Measurements from ENCODE around the gene COL4A1.

COL4A1 gene

GRCh38 chr13:110195547-110196485, 111.1 kb downstream of the COL4A1 start:
- DNase-seq (ENCODE audit: low read depth), result no peak

- no peak for DNase-seq (ENCODE audit: low read depth)
Observed at GRCh38 chr13:110194451-110194850, 112.5 kb downstream of the COL4A1 start.

- DNase-seq (ENCODE audit: low read depth), result no peak
Observed at GRCh38 chr13:110193491-110193890, 113.5 kb downstream of the COL4A1 start.

GRCh38 chr13:110192472-110192871, 114.5 kb downstream of the COL4A1 start:
- DNase-seq (ENCODE audit: low read depth), result no peak

- no peak for DNase-seq (ENCODE audit: low read depth)
Observed at GRCh38 chr13:110187641-110188161, 119.3 kb downstream of the COL4A1 start.

- no peak for DNase-seq (ENCODE audit: low read depth)
Observed at GRCh38 chr13:110186231-110186855, 120.6 kb downstream of the COL4A1 start.

GRCh38 chr13:110185696-110186095, 121.3 kb downstream of the COL4A1 start:
- DNase-seq (ENCODE audit: low read depth), result no peak

GRCh38 chr13:110183910-110184309, 123.0 kb downstream of the COL4A1 start:
- no peak for DNase-seq (ENCODE audit: low read depth)

- no peak for DNase-seq (ENCODE audit: low read depth)
Observed at GRCh38 chr13:110182461-110182860, 124.5 kb downstream of the COL4A1 start.

- no peak for DNase-seq (ENCODE audit: low read depth)
Observed at GRCh38 chr13:110182003-110182402, 125.0 kb downstream of the COL4A1 start.

- DNase-seq (ENCODE audit: low read depth), result no peak
Observed at GRCh38 chr13:110179857-110180147, 127.2 kb downstream of the COL4A1 start.

- no peak for DNase-seq (ENCODE audit: low read depth)
Observed at GRCh38 chr13:110179116-110179856, 127.7 kb downstream of the COL4A1 start.

GRCh38 chr13:110177790-110178189, 129.2 kb downstream of the COL4A1 start:
- DNase-seq (ENCODE audit: low read depth), result no peak

GRCh38 chr13:110176431-110176830, 130.5 kb downstream of the COL4A1 start:
- DNase-seq (ENCODE audit: low read depth), result no peak

- DNase-seq (ENCODE audit: low read depth), result no peak
Observed at GRCh38 chr13:110173247-110173818, 133.6 kb downstream of the COL4A1 start.

GRCh38 chr13:110170882-110171281, 136.1 kb downstream of the COL4A1 start:
- DNase-seq (ENCODE audit: low read depth), result no peak

- no peak for DNase-seq (ENCODE audit: low read depth)
Observed at GRCh38 chr13:110170020-110170790, 136.8 kb downstream of the COL4A1 start.

GRCh38 chr13:110168999-110169933, 137.7 kb downstream of the COL4A1 start:
- DNase-seq (ENCODE audit: low read depth), result no peak

GRCh38 chr13:110166598-110166997, 140.4 kb downstream of the COL4A1 start:
- no peak for DNase-seq (ENCODE audit: low read depth)

GRCh38 chr13:110164706-110165105, 142.3 kb downstream of the COL4A1 start:
- no peak for DNase-seq (ENCODE audit: low read depth)

Data from stimulated activated CD8-positive, alpha-beta memory T cell treated with anti-CD3 and anti-CD28 coated beads, Interleukin-4, amount 100 ng/mL, for 24 hours (primary cell).